GM19463 (cell line): Measurements from ENCODE around the gene MPP2.

Source experiments
- ATAC-seq: cut with Tn5 transposase; IDR thresholded peaks from one replicate; pipeline ENCODE4 v1.9.1; 2021; ENCODE audit warnings: mild to moderate bottlenecking, moderate library complexity; ENCODE audit not compliant: unreplicated experiment

The MPP2 gene

GRCh38 chr17:43825567-43825966, 81.8 kb downstream of the MPP2 start:
- ATAC-seq, result no peak
